ENCODE measurements around the gene CRNKL1. TPM values are rescaled to one million over a fixed set of nuclear protein-coding genes. Genes with fewer than 3 reads are reported as not detected.

Gene CRNKL1
- total and polyA plus RNA-seq, 4 donors: 5.0 to 16.2 (median 7.9) TPM

- no peaks in the 10 kb centered on the region for H3K27me3 ChIP-seq (ENCODE audit: control insufficient read depth in 4 of 4, insufficient read depth in 4 of 4, low read length in 3 of 4)
- no peak for DNase-seq (ENCODE audit: low spot score)
- 63% methylated on average over 1 of the region's 1 CpG for WGBS
- H3K9ac ChIP-seq (ENCODE audit: low read depth in 1 of 2, low read length in 2 of 2): no peak overlapping the region
- H3K27ac ChIP-seq (ENCODE audit: low read depth in 1 of 2, low read length in 2 of 2): no peak overlapping the region
- no peaks in the 10 kb centered on the region for H3K36me3 ChIP-seq (ENCODE audit: control insufficient read depth in 4 of 4, insufficient read depth in 3 of 4, low read depth in 1 of 4, low read length in 3 of 4)
- no peaks in the 10 kb centered on the region for H3K9me3 ChIP-seq (ENCODE audit: control insufficient read depth in 4 of 4, low read length in 3 of 4)
- no peak for TF ChIP-seq FOXA2 (IDR thresholded peaks at IDR 0.05)
- no peaks in the 10 kb centered on the region for H3K4me1 ChIP-seq (ENCODE audit: control insufficient read depth in 4 of 4, insufficient read depth in 4 of 4, low read length in 3 of 4)
- no peak overlapping the region for H3K4me3 ChIP-seq (ENCODE audit: low read depth in 1 of 3, low read length in 3 of 3)
These were observed 37.7 kb upstream of the CRNKL1 start for GRCh38 chr20:20089939-20090338.

GRCh38 chr20:20089018-20089417, 36.8 kb upstream of the CRNKL1 start:
- no peak overlapping the region for H3K27ac ChIP-seq (ENCODE audit: low read depth in 1 of 2, low read length in 2 of 2)
- no peaks in the 10 kb centered on the region for H3K4me1 ChIP-seq (ENCODE audit: control insufficient read depth in 4 of 4, insufficient read depth in 4 of 4, low read length in 3 of 4)
- H3K9ac ChIP-seq (ENCODE audit: low read depth in 1 of 2, low read length in 2 of 2): no peak overlapping the region
- no peaks in the 10 kb centered on the region for H3K36me3 ChIP-seq (ENCODE audit: control insufficient read depth in 4 of 4, insufficient read depth in 3 of 4, low read depth in 1 of 4, low read length in 3 of 4)
- H3K27me3 ChIP-seq (ENCODE audit: control insufficient read depth in 4 of 4, insufficient read depth in 4 of 4, low read length in 3 of 4): peaks cover 0 to 2% (median 0%) of the 10 kb centered on the region in 4 donors
- WGBS: 79% methylated on average over 4 of the region's 4 CpGs
- no peak for DNase-seq (ENCODE audit: low spot score)
- H3K9me3 ChIP-seq (ENCODE audit: control insufficient read depth in 4 of 4, low read length in 3 of 4): no peaks in the 10 kb centered on the region
- TF ChIP-seq HNF4G (IDR thresholded peaks at IDR 0.05) (no peak), RAD21 (IDR thresholded peaks at IDR 0.05) (no peak), YY1 (IDR thresholded peaks at IDR 0.05) (no peak), HNF4A (conservative IDR thresholded peaks at IDR 0.05) (no peak), FOXA1 (IDR thresholded peaks at IDR 0.05) (no peak), EGR1 (IDR thresholded peaks at IDR 0.05; ENCODE audit: low read depth in 2 of 2) (no peak), RXRA (IDR thresholded peaks at IDR 0.05) (no peak), FOXA2 (IDR thresholded peaks at IDR 0.05) (no peak), JUND (IDR thresholded peaks at IDR 0.05) (no peak), SP1 (IDR thresholded peaks at IDR 0.05) (no peak), MAX (IDR thresholded peaks at IDR 0.05) (no peak), GABPA (IDR thresholded peaks at IDR 0.05 in 1 of 2, conservative IDR thresholded peaks at IDR 0.05 in 1 of 2) (no peak), NR2F2 (IDR thresholded peaks at IDR 0.05) (no peak), TAF1 (conservative IDR thresholded peaks at IDR 0.05) (no peak)
- TF ChIP-seq, protein P1, sequence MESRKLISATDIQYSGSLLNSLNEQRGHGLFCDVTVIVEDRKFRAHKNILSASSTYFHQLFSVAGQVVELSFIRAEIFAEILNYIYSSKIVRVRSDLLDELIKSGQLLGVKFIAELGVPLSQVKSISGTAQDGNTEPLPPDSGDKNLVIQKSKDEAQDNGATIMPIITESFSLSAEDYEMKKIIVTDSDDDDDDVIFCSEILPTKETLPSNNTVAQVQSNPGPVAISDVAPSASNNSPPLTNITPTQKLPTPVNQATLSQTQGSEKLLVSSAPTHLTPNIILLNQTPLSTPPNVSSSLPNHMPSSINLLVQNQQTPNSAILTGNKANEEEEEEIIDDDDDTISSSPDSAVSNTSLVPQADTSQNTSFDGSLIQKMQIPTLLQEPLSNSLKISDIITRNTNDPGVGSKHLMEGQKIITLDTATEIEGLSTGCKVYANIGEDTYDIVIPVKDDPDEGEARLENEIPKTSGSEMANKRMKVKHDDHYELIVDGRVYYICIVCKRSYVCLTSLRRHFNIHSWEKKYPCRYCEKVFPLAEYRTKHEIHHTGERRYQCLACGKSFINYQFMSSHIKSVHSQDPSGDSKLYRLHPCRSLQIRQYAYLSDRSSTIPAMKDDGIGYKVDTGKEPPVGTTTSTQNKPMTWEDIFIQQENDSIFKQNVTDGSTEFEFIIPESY (IDR thresholded peaks at IDR 0.05): no peak
- TF ChIP-seq, protein P2, sequence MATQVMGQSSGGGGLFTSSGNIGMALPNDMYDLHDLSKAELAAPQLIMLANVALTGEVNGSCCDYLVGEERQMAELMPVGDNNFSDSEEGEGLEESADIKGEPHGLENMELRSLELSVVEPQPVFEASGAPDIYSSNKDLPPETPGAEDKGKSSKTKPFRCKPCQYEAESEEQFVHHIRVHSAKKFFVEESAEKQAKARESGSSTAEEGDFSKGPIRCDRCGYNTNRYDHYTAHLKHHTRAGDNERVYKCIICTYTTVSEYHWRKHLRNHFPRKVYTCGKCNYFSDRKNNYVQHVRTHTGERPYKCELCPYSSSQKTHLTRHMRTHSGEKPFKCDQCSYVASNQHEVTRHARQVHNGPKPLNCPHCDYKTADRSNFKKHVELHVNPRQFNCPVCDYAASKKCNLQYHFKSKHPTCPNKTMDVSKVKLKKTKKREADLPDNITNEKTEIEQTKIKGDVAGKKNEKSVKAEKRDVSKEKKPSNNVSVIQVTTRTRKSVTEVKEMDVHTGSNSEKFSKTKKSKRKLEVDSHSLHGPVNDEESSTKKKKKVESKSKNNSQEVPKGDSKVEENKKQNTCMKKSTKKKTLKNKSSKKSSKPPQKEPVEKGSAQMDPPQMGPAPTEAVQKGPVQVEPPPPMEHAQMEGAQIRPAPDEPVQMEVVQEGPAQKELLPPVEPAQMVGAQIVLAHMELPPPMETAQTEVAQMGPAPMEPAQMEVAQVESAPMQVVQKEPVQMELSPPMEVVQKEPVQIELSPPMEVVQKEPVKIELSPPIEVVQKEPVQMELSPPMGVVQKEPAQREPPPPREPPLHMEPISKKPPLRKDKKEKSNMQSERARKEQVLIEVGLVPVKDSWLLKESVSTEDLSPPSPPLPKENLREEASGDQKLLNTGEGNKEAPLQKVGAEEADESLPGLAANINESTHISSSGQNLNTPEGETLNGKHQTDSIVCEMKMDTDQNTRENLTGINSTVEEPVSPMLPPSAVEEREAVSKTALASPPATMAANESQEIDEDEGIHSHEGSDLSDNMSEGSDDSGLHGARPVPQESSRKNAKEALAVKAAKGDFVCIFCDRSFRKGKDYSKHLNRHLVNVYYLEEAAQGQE (IDR thresholded peaks at IDR 0.05): no peak
- TF ChIP-seq, protein P3, sequence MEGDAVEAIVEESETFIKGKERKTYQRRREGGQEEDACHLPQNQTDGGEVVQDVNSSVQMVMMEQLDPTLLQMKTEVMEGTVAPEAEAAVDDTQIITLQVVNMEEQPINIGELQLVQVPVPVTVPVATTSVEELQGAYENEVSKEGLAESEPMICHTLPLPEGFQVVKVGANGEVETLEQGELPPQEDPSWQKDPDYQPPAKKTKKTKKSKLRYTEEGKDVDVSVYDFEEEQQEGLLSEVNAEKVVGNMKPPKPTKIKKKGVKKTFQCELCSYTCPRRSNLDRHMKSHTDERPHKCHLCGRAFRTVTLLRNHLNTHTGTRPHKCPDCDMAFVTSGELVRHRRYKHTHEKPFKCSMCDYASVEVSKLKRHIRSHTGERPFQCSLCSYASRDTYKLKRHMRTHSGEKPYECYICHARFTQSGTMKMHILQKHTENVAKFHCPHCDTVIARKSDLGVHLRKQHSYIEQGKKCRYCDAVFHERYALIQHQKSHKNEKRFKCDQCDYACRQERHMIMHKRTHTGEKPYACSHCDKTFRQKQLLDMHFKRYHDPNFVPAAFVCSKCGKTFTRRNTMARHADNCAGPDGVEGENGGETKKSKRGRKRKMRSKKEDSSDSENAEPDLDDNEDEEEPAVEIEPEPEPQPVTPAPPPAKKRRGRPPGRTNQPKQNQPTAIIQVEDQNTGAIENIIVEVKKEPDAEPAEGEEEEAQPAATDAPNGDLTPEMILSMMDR (IDR thresholded peaks at IDR 0.05; ENCODE audit: low read depth, low read length, missing input control): no peak
- H3K4me3 ChIP-seq (ENCODE audit: low read depth in 1 of 3, low read length in 3 of 3): no peak overlapping the region
